Neural progenitor cell (in vitro differentiated cells): ENCODE measurements around the gene CYSLTR2. TPM values are rescaled to one million over a fixed set of nuclear protein-coding genes. Genes with fewer than 3 reads are reported as not detected.

Source experiments
- DNase-seq: peaks from one replicate; pipeline ENCODE4 v3.0.0-alpha.2; 2016; ENCODE audit warnings: low spot score
- H2AFZ ChIP-seq: fragments of 200-600 bp; sonication (generic); replicated peaks from 2 replicates; pipeline ENCODE4 v1.6.1; 2016; ENCODE audit warnings: antibody characterized with exemption
- H3F3A ChIP-seq: fragments of 200-600 bp; sonication (generic); 2 replicates; pipeline ENCODE4 v1.6.1; 2016; ENCODE audit warnings: antibody characterized with exemption, low read depth
- H3K27ac ChIP-seq: fragments of 200-600 bp; sonication (generic); 2 replicates; pipeline ENCODE4 v1.5.1; 2016; ENCODE audit warnings: mild to moderate bottlenecking
- H3K27me3 ChIP-seq: fragments of 200-600 bp; sonication (generic); 2 replicates; pipeline ENCODE4 v1.6.1; 2016; ENCODE audit warnings: mild to moderate bottlenecking, moderate library complexity
- H3K36me3 ChIP-seq: fragments of 200-600 bp; sonication (generic); 2 replicates; pipeline ENCODE4 v1.5.1; 2016
- H3K4me1 ChIP-seq: fragments of 200-600 bp; sonication (generic); 2 replicates; pipeline ENCODE4 v1.6.1; 2016; ENCODE audit warnings: mixed run types
- H3K4me2 ChIP-seq: fragments of 200-600 bp; sonication (generic); 2 replicates; pipeline ENCODE4 v1.6.1; 2016
- H3K4me3 ChIP-seq: fragments of 200-600 bp; sonication (generic); 2 replicates; pipeline ENCODE4 v1.5.1; 2016
- H3K79me2 ChIP-seq: fragments of 200-600 bp; sonication (generic); 2 replicates; pipeline ENCODE4 v1.6.1; 2016; ENCODE audit warnings: low read depth
- H3K9ac ChIP-seq: fragments of 200-600 bp; sonication (generic); 2 replicates; pipeline ENCODE4 v1.6.1; 2016
- H3K9me3 ChIP-seq: fragments of 200-600 bp; sonication (generic); 2 replicates; pipeline ENCODE4 v1.5.1; 2016; ENCODE audit warnings: low read depth
- H4K20me1 ChIP-seq: fragments of 200-600 bp; sonication (generic); 2 replicates; pipeline ENCODE4 v1.6.1; 2016; ENCODE audit warnings: low read depth
- H3K27ac Mint-ChIP-seq: 3 replicates; pipeline ENCODE4 v1.8.0; 2021; ENCODE audit warnings: mixed read lengths
- H3K27me3 Mint-ChIP-seq: 2 replicates; pipeline ENCODE4 v1.8.0; 2022; ENCODE audit warnings: low read depth, mild to moderate bottlenecking, inconsistent platforms, moderate library complexity, mixed read lengths; ENCODE audit not compliant: insufficient read depth
- H3K36me3 Mint-ChIP-seq: 3 replicates; pipeline ENCODE4 v1.8.0; 2021; ENCODE audit warnings: mixed read lengths
- H3K4me1 Mint-ChIP-seq: 3 replicates; pipeline ENCODE4 v1.8.0; 2021; ENCODE audit warnings: mixed read lengths
- H3K4me3 Mint-ChIP-seq: 3 replicates; pipeline ENCODE4 v1.8.0; 2021; ENCODE audit warnings: mild to moderate bottlenecking, moderate library complexity, mixed read lengths
- H3K9me3 Mint-ChIP-seq: 3 replicates; pipeline ENCODE4 v1.8.0; 2020; ENCODE audit warnings: mixed read lengths
- EZH2 ChIP-seq: fragments of 200-600 bp; sonication (generic); IDR thresholded peaks from 2 replicates; pipeline ENCODE4 v1.6.1; 2017; ENCODE audit warnings: antibody characterized with exemption, mild to moderate bottlenecking, moderate library complexity
- EZH2phosphoT487 ChIP-seq: fragments of 200-600 bp; sonication (generic); IDR thresholded peaks from 2 replicates; pipeline ENCODE4 v1.6.1; 2017; ENCODE audit warnings: antibody characterized with exemption
- total RNA-seq: library from RNA; depleted of rRNA; stranded (reverse); fragments of >200 nt; gene quantifications from 2 replicates; pipeline ENCODE4 v1.2.3, GENCODE V29; 2015; ENCODE audit warnings: low replicate concordance
- TF ChIP-seq, protein P1 (sequence below): fragments of 200-600 bp; sonication (generic); IDR thresholded peaks from 2 replicates; pipeline ENCODE4 v1.5.1; 2017; ENCODE audit warnings: antibody characterized with exemption, mild to moderate bottlenecking

Gene CYSLTR2
- total RNA-seq, 1 donor from 2014 or later: not detected

DNA sequence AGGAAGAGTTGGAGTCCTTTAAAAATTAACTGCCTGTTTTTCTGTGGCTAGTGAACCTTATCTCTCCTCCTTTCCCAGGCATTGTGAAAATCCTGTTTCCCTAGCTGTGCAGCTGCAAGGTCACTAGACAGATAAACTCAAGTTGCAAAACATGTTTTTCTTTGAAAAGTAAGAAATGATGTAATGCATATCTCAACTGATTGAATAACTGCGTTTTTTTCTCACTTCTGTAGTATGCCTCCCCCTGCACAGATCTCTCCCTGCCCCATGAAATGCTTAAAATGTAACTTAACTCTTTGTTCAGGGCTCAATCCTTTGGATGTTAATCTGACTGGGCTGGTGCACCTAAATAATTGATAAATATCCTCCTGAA, 27.7 kb upstream of the CYSLTR2 start:
- Mint-ChIP-seq H3K27ac (no peak overlapping the region), H3K4me3 (no peak overlapping the region), H3K36me3 (no peaks in the 10 kb centered on the region), H3K4me1 (no peaks in the 10 kb centered on the region), H3K27me3 (peaks cover 2% of the 10 kb centered on the region), H3K9me3 (peaks cover 1% of the 10 kb centered on the region)
- TF ChIP-seq, protein P1, sequence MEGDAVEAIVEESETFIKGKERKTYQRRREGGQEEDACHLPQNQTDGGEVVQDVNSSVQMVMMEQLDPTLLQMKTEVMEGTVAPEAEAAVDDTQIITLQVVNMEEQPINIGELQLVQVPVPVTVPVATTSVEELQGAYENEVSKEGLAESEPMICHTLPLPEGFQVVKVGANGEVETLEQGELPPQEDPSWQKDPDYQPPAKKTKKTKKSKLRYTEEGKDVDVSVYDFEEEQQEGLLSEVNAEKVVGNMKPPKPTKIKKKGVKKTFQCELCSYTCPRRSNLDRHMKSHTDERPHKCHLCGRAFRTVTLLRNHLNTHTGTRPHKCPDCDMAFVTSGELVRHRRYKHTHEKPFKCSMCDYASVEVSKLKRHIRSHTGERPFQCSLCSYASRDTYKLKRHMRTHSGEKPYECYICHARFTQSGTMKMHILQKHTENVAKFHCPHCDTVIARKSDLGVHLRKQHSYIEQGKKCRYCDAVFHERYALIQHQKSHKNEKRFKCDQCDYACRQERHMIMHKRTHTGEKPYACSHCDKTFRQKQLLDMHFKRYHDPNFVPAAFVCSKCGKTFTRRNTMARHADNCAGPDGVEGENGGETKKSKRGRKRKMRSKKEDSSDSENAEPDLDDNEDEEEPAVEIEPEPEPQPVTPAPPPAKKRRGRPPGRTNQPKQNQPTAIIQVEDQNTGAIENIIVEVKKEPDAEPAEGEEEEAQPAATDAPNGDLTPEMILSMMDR: no peak
- TF ChIP-seq EZH2: no peak
- TF ChIP-seq EZH2phosphoT487: no peak
- Histone ChIP-seq H3K4me2 (no peak overlapping the region), H3K4me1 (no peaks in the 10 kb centered on the region), H4K20me1 (no peaks in the 10 kb centered on the region), H2AFZ (no peak overlapping the region), H3K36me3 (no peaks in the 10 kb centered on the region), H3K79me2 (no peaks in the 10 kb centered on the region), H3K4me3 (no peak overlapping the region), H3K27ac (no peak overlapping the region), H3K9me3 (no peaks in the 10 kb centered on the region), H3K9ac (no peak overlapping the region), H3K27me3 (no peaks in the 10 kb centered on the region), H3F3A (no peaks in the 10 kb centered on the region)
- DNase-seq: no peak

- H3K4me1 ChIP-seq: no peaks in the 10 kb centered on the region
- H3K27ac ChIP-seq: no peak overlapping the region
- Mint-ChIP-seq H3K4me3 (no peak overlapping the region), H3K36me3 (no peaks in the 10 kb centered on the region), H3K27ac (no peak overlapping the region), H3K27me3 (peaks cover 2% of the 10 kb centered on the region), H3K4me1 (no peaks in the 10 kb centered on the region), H3K9me3 (no peaks in the 10 kb centered on the region)
- no peak for DNase-seq
- H3K79me2 ChIP-seq: no peaks in the 10 kb centered on the region
- no peaks in the 10 kb centered on the region for H4K20me1 ChIP-seq
- no peaks in the 10 kb centered on the region for H3K27me3 ChIP-seq
- H3K4me2 ChIP-seq: no peak overlapping the region
- H3K36me3 ChIP-seq: no peaks in the 10 kb centered on the region
- no peaks in the 10 kb centered on the region for H3K9me3 ChIP-seq
- TF ChIP-seq EZH2 (no peak), EZH2phosphoT487 (no peak)
- TF ChIP-seq, protein P1: no peak
- no peak overlapping the region for H3K4me3 ChIP-seq
- no peak overlapping the region for H2AFZ ChIP-seq
- H3K9ac ChIP-seq: no peak overlapping the region
- no peaks in the 10 kb centered on the region for H3F3A ChIP-seq
Observed at GRCh38 chr13:48626726-48627451, 26.8 kb upstream of the CYSLTR2 start.

- no peaks in the 10 kb centered on the region for H3K79me2 ChIP-seq
- TF ChIP-seq, protein P1: no peak
- TF ChIP-seq EZH2 (no peak), EZH2phosphoT487 (no peak)
- no peaks in the 10 kb centered on the region for H3K36me3 ChIP-seq
- Mint-ChIP-seq H3K4me1 (no peaks in the 10 kb centered on the region), H3K27me3 (peaks cover 2% of the 10 kb centered on the region), H3K36me3 (no peaks in the 10 kb centered on the region), H3K9me3 (no peaks in the 10 kb centered on the region), H3K4me3 (no peak overlapping the region), H3K27ac (no peak overlapping the region)
- DNase-seq: no peak
- no peak overlapping the region for H3K27ac ChIP-seq
- no peaks in the 10 kb centered on the region for H3K9me3 ChIP-seq
- no peak overlapping the region for H3K4me3 ChIP-seq
- no peaks in the 10 kb centered on the region for H3F3A ChIP-seq
- no peak overlapping the region for H2AFZ ChIP-seq
- H3K4me2 ChIP-seq: no peak overlapping the region
- no peaks in the 10 kb centered on the region for H4K20me1 ChIP-seq
- H3K9ac ChIP-seq: no peak overlapping the region
- no peaks in the 10 kb centered on the region for H3K4me1 ChIP-seq
- no peaks in the 10 kb centered on the region for H3K27me3 ChIP-seq
Observed at GRCh38 chr13:48629277-48629676, 24.5 kb upstream of the CYSLTR2 start.
